Measurements from ENCODE around the gene SNURF. TPM values are rescaled to one million over a fixed set of nuclear protein-coding genes. Genes with fewer than 3 reads are reported as not detected.

SNURF gene
- total RNA-seq, 4 donors from 2014 or later, result 5.1 to 33.8 (median 7.1) TPM

GRCh38 chr15:24957691-24958090, 2.9 kb downstream of the SNURF start:
- Histone ChIP-seq H3K27ac (no peak overlapping the region), H3K4me3 (no peak overlapping the region), H3K36me3 (peaks cover 0 to 8% of the 10 kb centered on the region in 2 donors), H3K4me1 (peaks cover 0 to 15% (median 0%) of the 10 kb centered on the region in 3 donors), H3K27me3 (no peaks in the 10 kb centered on the region), H3K9me3 (peaks cover 0 to 7% (median 0%) of the 10 kb centered on the region in 3 donors)
- no peak for ATAC-seq
- 69% methylated on average over 2 of the region's 2 CpGs; no CpG with 5 or more reads in 1 of the 2 donors for WGBS, 2 donors (ENCODE audit: low coverage in 1 of 2)
- TF ChIP-seq POLR2A (IDR thresholded peaks at IDR 0.05) (no peak), POLR2AphosphoS5 (IDR thresholded peaks at IDR 0.05) (no peak), CTCF (IDR thresholded peaks at IDR 0.05) (no peak), EP300 (IDR thresholded peaks at IDR 0.05) (no peak)

- Histone ChIP-seq H3K27ac (no peak overlapping the region), H3K27me3 (no peaks in the 10 kb centered on the region), H3K9me3 (peaks cover 0 to 22% (median 0%) of the 10 kb centered on the region in 3 donors), H3K36me3 (peaks cover 0 to 50% of the 10 kb centered on the region in 2 donors), H3K4me1 (peaks cover 0 to 15% (median 0%) of the 10 kb centered on the region in 3 donors), H3K4me3 (no peak overlapping the region)
- WGBS, 2 donors (ENCODE audit: low coverage in 1 of 2), result 59 to 78% methylated on average over 4 of the region's 4 CpGs
- ATAC-seq, result no peak
- no peak for TF ChIP-seq POLR2A (IDR thresholded peaks at IDR 0.05)
- no peak for TF ChIP-seq POLR2AphosphoS5 (IDR thresholded peaks at IDR 0.05)
- no peak for TF ChIP-seq CTCF (IDR thresholded peaks at IDR 0.05)
- no peak for TF ChIP-seq EP300 (IDR thresholded peaks at IDR 0.05)
Observed at GRCh38 chr15:24961967-24962366, 7.2 kb downstream of the SNURF start.

GRCh38 chr15:24962880-24963279, 8.1 kb downstream of the SNURF start:
- peaks cover 0 to 24% (median 0%) of the 10 kb centered on the region in 3 donors for H3K9me3 ChIP-seq
- no peaks in the 10 kb centered on the region for H3K27me3 ChIP-seq
- TF ChIP-seq CTCF (IDR thresholded peaks at IDR 0.05), result no peak
- TF ChIP-seq POLR2AphosphoS5 (IDR thresholded peaks at IDR 0.05), result no peak
- TF ChIP-seq POLR2A (IDR thresholded peaks at IDR 0.05), result no peak
- no peak for TF ChIP-seq EP300 (IDR thresholded peaks at IDR 0.05)

GRCh38 chr15:24966364-24967103, 11.7 kb downstream of the SNURF start:
- H3K9me3 ChIP-seq, result peaks cover 0 to 24% (median 0%) of the 10 kb centered on the region in 3 donors
- TF ChIP-seq CTCF (IDR thresholded peaks at IDR 0.05), result no peak
- TF ChIP-seq EP300 (IDR thresholded peaks at IDR 0.05), result no peak
- TF ChIP-seq POLR2A (IDR thresholded peaks at IDR 0.05), result no peak
- TF ChIP-seq POLR2AphosphoS5 (IDR thresholded peaks at IDR 0.05), result no peak
- H3K4me1 ChIP-seq, result no peaks in the 10 kb centered on the region
- ATAC-seq, result no peak
- no peak overlapping the region for H3K27ac ChIP-seq
- 62 to 74% methylated on average over 4 of the region's 4 CpGs for WGBS, 2 donors (ENCODE audit: low coverage in 1 of 2)
- no peaks in the 10 kb centered on the region for H3K27me3 ChIP-seq
- no peak overlapping the region for H3K4me3 ChIP-seq
- peaks cover 0 to 92% of the 10 kb centered on the region in 2 donors for H3K36me3 ChIP-seq

More at GRCh38 chr15:24962880-24963279, 8.1 kb downstream of the SNURF start:
- H3K36me3 ChIP-seq, result peaks cover 0 to 59% of the 10 kb centered on the region in 2 donors
- no peak for ATAC-seq
- WGBS, 2 donors (ENCODE audit: low coverage in 1 of 2), result 86 to 89% methylated on average over 4 of the region's 4 CpGs
- no peak overlapping the region for H3K4me3 ChIP-seq
- H3K4me1 ChIP-seq, result peaks cover 0 to 6% (median 0%) of the 10 kb centered on the region in 3 donors
- H3K27ac ChIP-seq, result no peak overlapping the region

- peaks cover 0 to 37% (median 0%) of the 10 kb centered on the region in 3 donors for H3K9me3 ChIP-seq
- 61 to 67% methylated on average over 3 of the region's 3 CpGs for WGBS, 2 donors (ENCODE audit: low coverage in 1 of 2)
- no peak overlapping the region for H3K4me3 ChIP-seq
- no peak for ATAC-seq
- TF ChIP-seq CTCF (IDR thresholded peaks at IDR 0.05) (no peak), POLR2AphosphoS5 (IDR thresholded peaks at IDR 0.05) (no peak), EP300 (IDR thresholded peaks at IDR 0.05) (no peak), POLR2A (IDR thresholded peaks at IDR 0.05) (no peak)
- no peak overlapping the region for H3K27ac ChIP-seq
- no peaks in the 10 kb centered on the region for H3K4me1 ChIP-seq
- no peaks in the 10 kb centered on the region for H3K27me3 ChIP-seq
- peaks cover 0 to 94% of the 10 kb centered on the region in 2 donors for H3K36me3 ChIP-seq
Observed at GRCh38 chr15:24971052-24971451, 16.3 kb downstream of the SNURF start.

Measured in gastroesophageal sphincter (tissue), 4 donors.